ENCODE results near the gene C10orf90.

- TF ChIP-seq EZH2phosphoT487 (conservative IDR thresholded peaks at IDR 0.05; ENCODE audit: low read length) (no peak), CTCF (IDR thresholded peaks at IDR 0.05; ENCODE audit: insufficient read depth, low read length, poor library complexity, severe bottlenecking) (no peak)
Measured at GRCh38 chr10:126632705-126633104, 37.8 kb downstream of the C10orf90 start.

Data from SU-DHL-6 (cell line).